Panc1 (cell line): ENCODE measurements around the gene COL5A2.

ENCODE experiments used
- POLR2AphosphoS5 ChIP-seq: IDR thresholded peaks from 2 replicates; pipeline ENCODE4 v1.6.1; 2012; ENCODE audit warnings: mild to moderate bottlenecking, low read depth, low read length, moderate library complexity
- TF ChIP-seq, protein P1 (sequence below): fragments of 450-650 bp; IDR thresholded peaks from 2 replicates; pipeline ENCODE4 v1.5.1; 2017; ENCODE audit warnings: mild to moderate bottlenecking

DNA sequence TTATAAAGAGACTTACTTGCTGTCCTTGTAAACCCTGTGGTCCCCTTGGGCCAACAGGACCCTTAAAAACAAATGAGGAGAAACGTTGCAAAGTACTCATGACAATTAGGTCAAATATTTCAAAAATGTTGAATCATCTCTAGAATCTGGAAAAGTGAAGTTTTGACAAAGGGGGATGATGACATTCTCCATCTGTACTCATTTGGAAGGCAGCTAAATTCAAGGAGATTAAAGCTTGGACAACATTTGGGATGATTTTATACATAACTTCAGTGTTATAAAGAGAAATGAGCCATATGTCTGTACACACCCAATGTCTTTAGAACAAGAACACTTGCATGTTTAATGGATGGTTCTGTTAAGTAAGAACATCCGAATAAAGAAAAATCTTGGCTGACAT, 92.9 kb downstream of the COL5A2 start:
- TF ChIP-seq POLR2AphosphoS5, result no peak
- TF ChIP-seq, protein P1, sequence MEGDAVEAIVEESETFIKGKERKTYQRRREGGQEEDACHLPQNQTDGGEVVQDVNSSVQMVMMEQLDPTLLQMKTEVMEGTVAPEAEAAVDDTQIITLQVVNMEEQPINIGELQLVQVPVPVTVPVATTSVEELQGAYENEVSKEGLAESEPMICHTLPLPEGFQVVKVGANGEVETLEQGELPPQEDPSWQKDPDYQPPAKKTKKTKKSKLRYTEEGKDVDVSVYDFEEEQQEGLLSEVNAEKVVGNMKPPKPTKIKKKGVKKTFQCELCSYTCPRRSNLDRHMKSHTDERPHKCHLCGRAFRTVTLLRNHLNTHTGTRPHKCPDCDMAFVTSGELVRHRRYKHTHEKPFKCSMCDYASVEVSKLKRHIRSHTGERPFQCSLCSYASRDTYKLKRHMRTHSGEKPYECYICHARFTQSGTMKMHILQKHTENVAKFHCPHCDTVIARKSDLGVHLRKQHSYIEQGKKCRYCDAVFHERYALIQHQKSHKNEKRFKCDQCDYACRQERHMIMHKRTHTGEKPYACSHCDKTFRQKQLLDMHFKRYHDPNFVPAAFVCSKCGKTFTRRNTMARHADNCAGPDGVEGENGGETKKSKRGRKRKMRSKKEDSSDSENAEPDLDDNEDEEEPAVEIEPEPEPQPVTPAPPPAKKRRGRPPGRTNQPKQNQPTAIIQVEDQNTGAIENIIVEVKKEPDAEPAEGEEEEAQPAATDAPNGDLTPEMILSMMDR, result no peak
